SK-N-SH treated with all-trans-retinoic acid at 6 μM for 48 hours (cell line): ENCODE data around the gene AR.

Source experiments
- ATAC-seq: fragments of 200-7000 bp; cut with Tn5 transposase; 3 replicates; pipeline ENCODE4 v1.9.1; 2020; ENCODE audit warnings: mild to moderate bottlenecking, moderate library complexity
- ARNTL ChIP-seq: fragments of 450-650 bp; formaldehyde crosslinking; IDR thresholded peaks from 2 replicates; pipeline ENCODE4 v1.5.0; 2020; ENCODE audit warnings: low read depth, mild to moderate bottlenecking, moderate library complexity, borderline replicate concordance
- BACH2 ChIP-seq: fragments of 250-450 bp; sonication (Bioruptor Pico); IDR thresholded peaks from 2 replicates; pipeline ENCODE4 v1.9.0; 2021; ENCODE audit warnings: mild to moderate bottlenecking, borderline replicate concordance
- CSDC2 ChIP-seq: fragments of 250-450 bp; sonication (Bioruptor Pico); IDR thresholded peaks from 2 replicates; pipeline ENCODE4 v1.5.0; 2020; ENCODE audit warnings: mild to moderate bottlenecking, moderate library complexity
- GLIS3 ChIP-seq: fragments of 250-450 bp; sonication (Bioruptor Pico); IDR thresholded peaks from 2 replicates; pipeline ENCODE4 v1.5.0; 2020; ENCODE audit warnings: mild to moderate bottlenecking, moderate library complexity
- OSR1 ChIP-seq: fragments of 250-450 bp; sonication (Bioruptor Pico); IDR thresholded peaks from 2 replicates; pipeline ENCODE4 v1.8.0; 2022; ENCODE audit warnings: moderate library complexity, mild to moderate bottlenecking, inconsistent platforms
- PPARA ChIP-seq: fragments of 250-450 bp; sonication (Bioruptor Pico); IDR thresholded peaks from 2 replicates; pipeline ENCODE4 v1.5.0; 2020; ENCODE audit warnings: mild to moderate bottlenecking, borderline replicate concordance
- RARB ChIP-seq: fragments of 250-450 bp; sonication (Bioruptor Pico); IDR thresholded peaks from 2 replicates; pipeline ENCODE4 v1.8.0; 2021; ENCODE audit warnings: mild to moderate bottlenecking, moderate library complexity
- SNAI2 ChIP-seq: fragments of 250-450 bp; sonication (Bioruptor Pico); IDR thresholded peaks from 2 replicates; pipeline ENCODE4 v1.5.0; 2020; ENCODE audit warnings: mild to moderate bottlenecking, moderate library complexity
- TCF4 ChIP-seq: fragments of 250-450 bp; sonication (Bioruptor Pico); IDR thresholded peaks from 2 replicates; pipeline ENCODE4 v1.8.0; 2021; ENCODE audit warnings: mild to moderate bottlenecking, moderate library complexity, borderline replicate concordance
- TOX ChIP-seq: fragments of 250-450 bp; sonication (Bioruptor Pico); IDR thresholded peaks from 2 replicates; pipeline ENCODE4 v1.8.0; 2021; ENCODE audit warnings: mild to moderate bottlenecking, moderate library complexity, borderline replicate concordance
- ZC3H10 ChIP-seq: fragments of 250-450 bp; sonication (Bioruptor Pico); IDR thresholded peaks from 2 replicates; pipeline ENCODE4 v1.5.1; 2021; ENCODE audit warnings: mild to moderate bottlenecking, moderate library complexity
- ZFP3 ChIP-seq: fragments of 250-450 bp; sonication (Bioruptor Pico); IDR thresholded peaks from 2 replicates; pipeline ENCODE4 v1.5.0; 2020; ENCODE audit warnings: mild to moderate bottlenecking, moderate library complexity
- ZFP30 ChIP-seq: fragments of 450-650 bp; formaldehyde crosslinking; IDR thresholded peaks from 2 replicates; pipeline ENCODE4 v1.5.0; 2022; ENCODE audit warnings: mild to moderate bottlenecking, moderate library complexity
- ZNF70 ChIP-seq: fragments of 450-650 bp; formaldehyde crosslinking; IDR thresholded peaks from 2 replicates; pipeline ENCODE4 v1.5.0; 2020; ENCODE audit warnings: mild to moderate bottlenecking, moderate library complexity
- ZNF8 ChIP-seq: fragments of 450-650 bp; formaldehyde crosslinking; IDR thresholded peaks from 2 replicates; pipeline ENCODE4 v1.5.0; 2020; ENCODE audit warnings: mild to moderate bottlenecking, moderate library complexity
- TF ChIP-seq, protein P1 (sequence below): fragments of 250-450 bp; sonication (Bioruptor Pico); IDR thresholded peaks from 2 replicates; pipeline ENCODE4 v1.8.0; 2020; ENCODE audit warnings: mild to moderate bottlenecking, moderate library complexity, borderline replicate concordance
- TF ChIP-seq, protein P2 (sequence below): fragments of 250-450 bp; sonication (Bioruptor Pico); IDR thresholded peaks from 2 replicates; pipeline ENCODE4 v1.8.0; 2021; ENCODE audit warnings: low read depth, mild to moderate bottlenecking, moderate library complexity, borderline replicate concordance
- TF ChIP-seq, protein P3 (sequence below): fragments of 250-450 bp; sonication (Bioruptor Pico); IDR thresholded peaks from 2 replicates; pipeline ENCODE4 v1.5.1; 2021; ENCODE audit warnings: mild to moderate bottlenecking, moderate library complexity
- TF ChIP-seq, protein P4 (sequence below): fragments of 250-450 bp; sonication (Bioruptor Pico); IDR thresholded peaks from 2 replicates; pipeline ENCODE4 v1.5.1; 2020; ENCODE audit warnings: low read depth, mild to moderate bottlenecking, moderate library complexity

The AR gene

DNA sequence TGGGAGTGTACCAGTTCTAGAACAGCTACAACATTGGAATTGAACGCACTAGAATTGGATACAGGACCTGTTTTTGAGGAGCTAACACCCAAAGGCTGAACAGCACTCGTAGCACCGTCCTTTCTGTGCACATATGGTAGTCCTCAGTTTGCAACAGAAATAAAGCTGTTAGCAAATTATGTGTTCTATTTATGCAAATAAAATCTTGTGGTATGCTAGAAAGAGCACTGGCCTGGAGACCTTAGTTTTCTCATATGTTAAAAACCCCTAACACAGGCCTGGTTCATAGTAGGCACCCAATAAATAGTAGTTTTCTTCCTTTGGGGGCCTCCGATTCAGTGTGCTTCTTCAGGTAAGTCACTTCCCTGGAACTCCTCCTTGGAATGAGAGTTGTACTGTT lies 140.3 kb downstream of the AR start:
- TF ChIP-seq ZFP3 (CRISPR knock-in tag) (no peak), ZC3H10 (no peak), RARB (CRISPR knock-in tag) (no peak)
- TF ChIP-seq, protein P1, sequence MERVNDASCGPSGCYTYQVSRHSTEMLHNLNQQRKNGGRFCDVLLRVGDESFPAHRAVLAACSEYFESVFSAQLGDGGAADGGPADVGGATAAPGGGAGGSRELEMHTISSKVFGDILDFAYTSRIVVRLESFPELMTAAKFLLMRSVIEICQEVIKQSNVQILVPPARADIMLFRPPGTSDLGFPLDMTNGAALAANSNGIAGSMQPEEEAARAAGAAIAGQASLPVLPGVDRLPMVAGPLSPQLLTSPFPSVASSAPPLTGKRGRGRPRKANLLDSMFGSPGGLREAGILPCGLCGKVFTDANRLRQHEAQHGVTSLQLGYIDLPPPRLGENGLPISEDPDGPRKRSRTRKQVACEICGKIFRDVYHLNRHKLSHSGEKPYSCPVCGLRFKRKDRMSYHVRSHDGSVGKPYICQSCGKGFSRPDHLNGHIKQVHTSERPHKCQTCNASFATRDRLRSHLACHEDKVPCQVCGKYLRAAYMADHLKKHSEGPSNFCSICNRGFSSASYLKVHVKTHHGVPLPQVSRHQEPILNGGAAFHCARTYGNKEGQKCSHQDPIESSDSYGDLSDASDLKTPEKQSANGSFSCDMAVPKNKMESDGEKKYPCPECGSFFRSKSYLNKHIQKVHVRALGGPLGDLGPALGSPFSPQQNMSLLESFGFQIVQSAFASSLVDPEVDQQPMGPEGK (CRISPR knock-in tag), result no peak
- TF ChIP-seq, protein P2, sequence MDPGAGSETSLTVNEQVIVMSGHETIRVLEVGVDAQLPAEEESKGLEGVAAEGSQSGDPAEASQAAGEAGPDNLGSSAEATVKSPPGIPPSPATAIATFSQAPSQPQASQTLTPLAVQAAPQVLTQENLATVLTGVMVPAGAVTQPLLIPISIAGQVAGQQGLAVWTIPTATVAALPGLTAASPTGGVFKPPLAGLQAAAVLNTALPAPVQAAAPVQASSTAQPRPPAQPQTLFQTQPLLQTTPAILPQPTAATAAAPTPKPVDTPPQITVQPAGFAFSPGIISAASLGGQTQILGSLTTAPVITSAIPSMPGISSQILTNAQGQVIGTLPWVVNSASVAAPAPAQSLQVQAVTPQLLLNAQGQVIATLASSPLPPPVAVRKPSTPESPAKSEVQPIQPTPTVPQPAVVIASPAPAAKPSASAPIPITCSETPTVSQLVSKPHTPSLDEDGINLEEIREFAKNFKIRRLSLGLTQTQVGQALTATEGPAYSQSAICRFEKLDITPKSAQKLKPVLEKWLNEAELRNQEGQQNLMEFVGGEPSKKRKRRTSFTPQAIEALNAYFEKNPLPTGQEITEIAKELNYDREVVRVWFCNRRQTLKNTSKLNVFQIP (CRISPR knock-in tag), result no peak
- TF ChIP-seq, all 23 proteins: peak for 0
- no peak for ATAC-seq

DNA sequence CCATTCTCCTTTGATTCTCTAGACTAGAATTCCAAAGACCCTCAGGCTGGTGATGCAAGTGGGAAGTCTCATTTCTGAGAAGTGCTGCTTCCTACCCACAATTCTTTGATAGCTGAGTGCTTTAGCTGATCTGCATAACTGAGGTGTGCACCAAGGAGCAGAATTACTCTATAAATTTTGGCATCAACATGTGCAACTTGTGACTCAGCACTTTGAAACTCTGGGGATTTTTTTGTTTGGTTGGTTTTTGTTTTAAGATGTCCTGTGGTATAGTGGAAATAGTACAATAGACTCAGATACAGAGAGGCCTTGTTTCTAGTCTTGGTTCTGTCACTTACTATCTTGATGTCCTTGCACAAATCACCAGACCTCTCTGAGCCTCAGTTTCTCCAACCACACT lies 148.4 kb downstream of the AR start:
- ATAC-seq, result no peak
- TF ChIP-seq ZC3H10 (no peak), RARB (CRISPR knock-in tag) (no peak), TCF4 (no peak), BACH2 (CRISPR knock-in tag) (no peak), ZNF70 (CRISPR knock-in tag) (no peak), ZFP30 (no peak), TOX (CRISPR knock-in tag) (no peak), CSDC2 (no peak), ARNTL (CRISPR knock-in tag) (no peak), SNAI2 (CRISPR knock-in tag) (no peak), GLIS3 (no peak)
- TF ChIP-seq, protein P2 (CRISPR knock-in tag), result no peak
- TF ChIP-seq, protein P1 (CRISPR knock-in tag), result no peak

DNA sequence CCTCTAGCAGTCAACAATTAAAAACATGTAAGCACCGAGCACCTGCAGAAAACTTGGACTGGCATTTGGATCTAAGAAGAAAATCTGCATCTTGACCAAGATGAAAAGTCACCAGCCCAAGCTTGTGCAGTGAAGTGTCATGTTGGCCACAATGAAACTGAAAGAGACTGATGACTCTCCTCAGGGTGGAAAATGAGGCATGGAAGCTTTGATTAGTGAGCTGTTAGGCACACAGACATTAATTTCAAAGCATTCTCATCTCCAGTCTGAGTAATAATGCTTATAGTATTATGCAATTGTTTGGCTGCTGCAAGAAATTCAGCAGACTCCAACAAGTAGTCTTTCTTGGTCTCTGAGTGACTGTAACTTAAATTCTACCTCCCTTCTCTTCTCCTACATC lies 150.1 kb downstream of the AR start:
- ATAC-seq, result no peak
- no peak for TF ChIP-seq BACH2 (CRISPR knock-in tag)
- no peak for TF ChIP-seq RARB (CRISPR knock-in tag)
- TF ChIP-seq, protein P2 (CRISPR knock-in tag), result no peak
- no peak for TF ChIP-seq PPARA
- no peak for TF ChIP-seq ZNF70 (CRISPR knock-in tag)
- no peak for TF ChIP-seq ZFP30
- no peak for TF ChIP-seq OSR1 (CRISPR knock-in tag)
- no peak for TF ChIP-seq GLIS3
- TF ChIP-seq, protein P3, sequence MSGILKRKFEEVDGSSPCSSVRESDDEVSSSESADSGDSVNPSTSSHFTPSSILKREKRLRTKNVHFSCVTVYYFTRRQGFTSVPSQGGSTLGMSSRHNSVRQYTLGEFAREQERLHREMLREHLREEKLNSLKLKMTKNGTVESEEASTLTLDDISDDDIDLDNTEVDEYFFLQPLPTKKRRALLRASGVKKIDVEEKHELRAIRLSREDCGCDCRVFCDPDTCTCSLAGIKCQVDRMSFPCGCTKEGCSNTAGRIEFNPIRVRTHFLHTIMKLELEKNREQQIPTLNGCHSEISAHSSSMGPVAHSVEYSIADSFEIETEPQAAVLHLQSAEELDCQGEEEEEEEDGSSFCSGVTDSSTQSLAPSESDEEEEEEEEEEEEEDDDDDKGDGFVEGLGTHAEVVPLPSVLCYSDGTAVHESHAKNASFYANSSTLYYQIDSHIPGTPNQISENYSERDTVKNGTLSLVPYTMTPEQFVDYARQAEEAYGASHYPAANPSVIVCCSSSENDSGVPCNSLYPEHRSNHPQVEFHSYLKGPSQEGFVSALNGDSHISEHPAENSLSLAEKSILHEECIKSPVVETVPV (CRISPR knock-in tag), result no peak
- TF ChIP-seq ZC3H10, result no peak
- TF ChIP-seq ZNF8 (CRISPR knock-in tag), result no peak
- TF ChIP-seq, protein P4, sequence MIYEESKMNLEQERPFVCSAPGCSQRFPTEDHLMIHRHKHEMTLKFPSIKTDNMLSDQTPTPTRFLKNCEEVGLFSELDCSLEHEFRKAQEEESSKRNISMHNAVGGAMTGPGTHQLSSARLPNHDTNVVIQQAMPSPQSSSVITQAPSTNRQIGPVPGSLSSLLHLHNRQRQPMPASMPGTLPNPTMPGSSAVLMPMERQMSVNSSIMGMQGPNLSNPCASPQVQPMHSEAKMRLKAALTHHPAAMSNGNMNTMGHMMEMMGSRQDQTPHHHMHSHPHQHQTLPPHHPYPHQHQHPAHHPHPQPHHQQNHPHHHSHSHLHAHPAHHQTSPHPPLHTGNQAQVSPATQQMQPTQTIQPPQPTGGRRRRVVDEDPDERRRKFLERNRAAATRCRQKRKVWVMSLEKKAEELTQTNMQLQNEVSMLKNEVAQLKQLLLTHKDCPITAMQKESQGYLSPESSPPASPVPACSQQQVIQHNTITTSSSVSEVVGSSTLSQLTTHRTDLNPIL (CRISPR knock-in tag), result no peak
- no peak for TF ChIP-seq ARNTL (CRISPR knock-in tag)
- TF ChIP-seq, all 23 proteins: peak for 0
